DOHH2 (cell line): ENCODE measurements around the gene COL4A1.

Source experiments
- H3F3A ChIP-seq: fragments of 200-600 bp; sonication (generic), shearing (Covaris generic); 2 replicates; pipeline ENCODE4 v1.6.0; 2016; ENCODE audit warnings: antibody characterized with exemption, mild to moderate bottlenecking; ENCODE audit not compliant: control insufficient read depth, insufficient read depth
- H3K27ac ChIP-seq: fragments of 200-600 bp; sonication (generic); 2 replicates; pipeline ENCODE4 v1.5.1; 2014; ENCODE audit warnings: low read depth, mild to moderate bottlenecking, low read length, moderate library complexity
- H3K27me3 ChIP-seq: fragments of 200-600 bp; sonication (generic); 2 replicates; pipeline ENCODE4 v1.6.1; 2014; ENCODE audit warnings: mild to moderate bottlenecking, low read length, mixed read lengths; ENCODE audit not compliant: control insufficient read depth
- H3K36me3 ChIP-seq: fragments of 200-600 bp; sonication (generic); 2 replicates; pipeline ENCODE4 v1.6.1; 2014; ENCODE audit warnings: mild to moderate bottlenecking, low read length, moderate library complexity, mixed read lengths; ENCODE audit not compliant: control insufficient read depth
- H3K4me1 ChIP-seq: fragments of 200-600 bp; sonication (generic); 2 replicates; pipeline ENCODE4 v1.6.1; 2014; ENCODE audit warnings: mild to moderate bottlenecking, low read length, mixed read lengths; ENCODE audit not compliant: control insufficient read depth
- H3K4me2 ChIP-seq: fragments of 200-600 bp; sonication (generic); 2 replicates; pipeline ENCODE4 v1.6.0; 2014; ENCODE audit warnings: mild to moderate bottlenecking, low read length, moderate library complexity
- H3K4me3 ChIP-seq: fragments of 200-600 bp; sonication (generic); 2 replicates; pipeline ENCODE4 v1.5.1; 2014; ENCODE audit warnings: mild to moderate bottlenecking, low read length, mixed read lengths
- H3K79me2 ChIP-seq: fragments of 200-600 bp; sonication (generic); 2 replicates; pipeline ENCODE4 v1.6.1; 2014; ENCODE audit warnings: mild to moderate bottlenecking, low read length, mixed read lengths; ENCODE audit not compliant: control insufficient read depth
- H3K9me2 ChIP-seq: fragments of 200-600 bp; sonication (generic); replicated peaks from 2 replicates; pipeline ENCODE4 v1.6.1; 2014; ENCODE audit warnings: mild to moderate bottlenecking, low read length, mixed read lengths; ENCODE audit not compliant: control insufficient read depth
- H3K9me3 ChIP-seq: fragments of 200-600 bp; sonication (generic); 2 replicates; pipeline ENCODE4 v1.6.1; 2014; ENCODE audit warnings: antibody characterized with exemption, low read length, mixed read lengths; ENCODE audit not compliant: control insufficient read depth, insufficient read depth
- H4K20me1 ChIP-seq: fragments of 200-600 bp; sonication (generic); 2 replicates; pipeline ENCODE4 v1.6.0; 2014; ENCODE audit warnings: low read depth, mild to moderate bottlenecking, antibody characterized with exemption, low read length, moderate library complexity; ENCODE audit not compliant: control insufficient read depth, insufficient read depth
- CTCF ChIP-seq: fragments of 200-600 bp; sonication (generic); IDR thresholded peaks from one replicate; pipeline ENCODE4 v1.5.1; 2014; ENCODE audit warnings: antibody characterized with exemption, mild to moderate bottlenecking, low read depth, low read length; ENCODE audit not compliant: poor library complexity, severe bottlenecking
- EZH2phosphoT487 ChIP-seq: fragments of 200-600 bp; sonication (generic); IDR thresholded peaks from 2 replicates; pipeline ENCODE4 v1.6.1; 2017; ENCODE audit warnings: borderline replicate concordance, mild to moderate bottlenecking, antibody characterized with exemption, low read length, moderate library complexity, mixed read lengths

COL4A1 gene

GRCh38 chr13:110274687-110275086, 32.3 kb downstream of the COL4A1 start:
- H3K79me2 ChIP-seq: no peaks in the 10 kb centered on the region
- no peak overlapping the region for H3K4me2 ChIP-seq
- peaks cover 2% of the 10 kb centered on the region; the same call in 1 of the 2 replicates for H3K27me3 ChIP-seq
- H3K36me3 ChIP-seq: no peaks in the 10 kb centered on the region
- H3F3A ChIP-seq: no peaks in the 10 kb centered on the region
- TF ChIP-seq CTCF (no peak), EZH2phosphoT487 (no peak)
- H3K4me1 ChIP-seq: no peaks in the 10 kb centered on the region
- H3K9me3 ChIP-seq: no peaks in the 10 kb centered on the region
- H3K4me3 ChIP-seq: no peak overlapping the region
- H4K20me1 ChIP-seq: no peaks in the 10 kb centered on the region
- no peak overlapping the region for H3K27ac ChIP-seq
- H3K9me2 ChIP-seq: no peaks in the 10 kb centered on the region

- Histone ChIP-seq H3K27me3 (no peaks in the 10 kb centered on the region), H3K36me3 (no peaks in the 10 kb centered on the region), H3F3A (no peaks in the 10 kb centered on the region), H3K4me1 (no peaks in the 10 kb centered on the region), H3K9me2 (no peaks in the 10 kb centered on the region), H3K27ac (no peak overlapping the region), H3K4me2 (no peak overlapping the region), H3K79me2 (no peaks in the 10 kb centered on the region), H3K4me3 (no peak overlapping the region), H4K20me1 (no peaks in the 10 kb centered on the region), H3K9me3 (no peaks in the 10 kb centered on the region)
- no peak for TF ChIP-seq CTCF
- no peak for TF ChIP-seq EZH2phosphoT487
Measured at GRCh38 chr13:110273254-110273653, 33.7 kb downstream of the COL4A1 start.

GRCh38 chr13:110272651-110273050, 34.3 kb downstream of the COL4A1 start:
- TF ChIP-seq EZH2phosphoT487 (no peak), CTCF (no peak)
- no peaks in the 10 kb centered on the region for H3K27me3 ChIP-seq
- H4K20me1 ChIP-seq: no peaks in the 10 kb centered on the region
- no peaks in the 10 kb centered on the region for H3K9me2 ChIP-seq
- no peak overlapping the region for H3K4me3 ChIP-seq
- no peaks in the 10 kb centered on the region for H3F3A ChIP-seq
- no peak overlapping the region for H3K4me2 ChIP-seq
- no peaks in the 10 kb centered on the region for H3K9me3 ChIP-seq
- H3K27ac ChIP-seq: no peak overlapping the region
- H3K79me2 ChIP-seq: no peaks in the 10 kb centered on the region
- H3K36me3 ChIP-seq: no peaks in the 10 kb centered on the region
- no peaks in the 10 kb centered on the region for H3K4me1 ChIP-seq

GRCh38 chr13:110272227-110272626, 34.7 kb downstream of the COL4A1 start:
- no peaks in the 10 kb centered on the region for H3K79me2 ChIP-seq
- TF ChIP-seq EZH2phosphoT487 (no peak), CTCF (no peak)
- no peaks in the 10 kb centered on the region for H3K9me3 ChIP-seq
- no peaks in the 10 kb centered on the region for H3F3A ChIP-seq
- no peaks in the 10 kb centered on the region for H3K9me2 ChIP-seq
- no peak overlapping the region for H3K27ac ChIP-seq
- H4K20me1 ChIP-seq: no peaks in the 10 kb centered on the region
- H3K4me1 ChIP-seq: no peaks in the 10 kb centered on the region
- no peaks in the 10 kb centered on the region for H3K36me3 ChIP-seq
- no peaks in the 10 kb centered on the region for H3K27me3 ChIP-seq
- no peak overlapping the region for H3K4me3 ChIP-seq
- H3K4me2 ChIP-seq: no peak overlapping the region
